Naive B cell (primary cell): Measurements from ENCODE around the gene CIRBP. TPM values are rescaled to one million over a fixed set of nuclear protein-coding genes. Genes with fewer than 3 reads are reported as not detected.
A peak's percentile ranks its signal among the peaks of the same experiment; 100 is the strongest.

Source experiments
- ATAC-seq, 2 donors: fragments of 150-1000 bp; cut with Tn5 transposase; 2 replicates each; pipeline ENCODE4 v1.10.0; 2021; ENCODE audit warnings: low read depth in 2 of 2, mild to moderate bottlenecking in 2 of 2, moderate library complexity in 2 of 2
- DNase-seq: peaks from one replicate; pipeline ENCODE4 v3.0.0; 2022
- H3K27ac Mint-ChIP-seq, 6 donors: one replicate each; pipeline ENCODE4 v1.8.0; 2020 to 2022; ENCODE audit warnings: mild to moderate bottlenecking in 6 of 6, mixed read lengths in 6 of 6, moderate library complexity in 5 of 6, inconsistent platforms in 2 of 6
- H3K27me3 Mint-ChIP-seq, 3 donors: one replicate each; pipeline ENCODE4 v1.8.0; 2021 to 2022; ENCODE audit warnings: mixed read lengths in 3 of 3, mild to moderate bottlenecking in 1 of 3
- H3K36me3 Mint-ChIP-seq, 2 donors: one replicate each; pipeline ENCODE4 v1.8.0; 2020 to 2022; ENCODE audit warnings: mixed read lengths in 2 of 2, inconsistent platforms in 1 of 2, mild to moderate bottlenecking in 1 of 2
- H3K4me1 Mint-ChIP-seq, 3 donors: one replicate each; pipeline ENCODE4 v1.8.0; 2020 to 2022; ENCODE audit warnings: mixed read lengths in 3 of 3, inconsistent platforms in 1 of 3, mild to moderate bottlenecking in 1 of 3, moderate library complexity in 1 of 3
- H3K4me3 Mint-ChIP-seq, 8 donors: one replicate each; pipeline ENCODE4 v1.8.0; 2020 to 2022; ENCODE audit warnings: mild to moderate bottlenecking in 8 of 8, mixed read lengths in 8 of 8, moderate library complexity in 8 of 8, inconsistent platforms in 2 of 8
- H3K9me3 Mint-ChIP-seq, 7 donors: one replicate each; pipeline ENCODE4 v1.8.0; 2020 to 2022; ENCODE audit warnings: mixed read lengths in 7 of 7, mild to moderate bottlenecking in 5 of 7, inconsistent platforms in 2 of 7, moderate library complexity in 1 of 7
- polyA plus RNA-seq, 6 donors: library from polyadenylated mRNA; unstranded; fragments of 300-500 nt; fragmentation: Illumina TruSeq; gene quantifications; one replicate each; pipeline ENCODE4 v1.2.3, GENCODE V29; 2021; ENCODE audit warnings: low read depth in 6 of 6

Gene CIRBP
- polyA plus RNA-seq, 6 donors from 2014 or later = 253 to 449 (median 334) TPM

GRCh38 chr19:1274081-1274851 lies 5.1 kb downstream of the CIRBP start:
- Mint-ChIP-seq H3K4me3 (peak overlapping the region; percentile 32 to 96 (median 74)), H3K27ac (peak overlapping the region; percentile 76 to 98 (median 91)), H3K4me1 (peaks cover 44 to 62% (median 57%) of the 10 kb centered on the region in 3 donors), H3K27me3 (no peaks in the 10 kb centered on the region), H3K9me3 (no peaks in the 10 kb centered on the region), H3K36me3 (peaks cover 0 to 5% of the 10 kb centered on the region in 2 donors)
- ATAC-seq (no peak), DNase-seq (no peak)

GRCh38 chr19:1274852-1275259 lies 5.7 kb downstream of the CIRBP start:
- peak overlapping the region in 6 of 8 donors; percentile 67 to 96 (median 73) for H3K4me3 Mint-ChIP-seq
- DNase-seq = no peak
- ATAC-seq = no peak
- no peaks in the 10 kb centered on the region for H3K9me3 Mint-ChIP-seq
- H3K27me3 Mint-ChIP-seq = no peaks in the 10 kb centered on the region
- peak overlapping the region in 3 of 6 donors; percentile 88 to 97 (median 89) for H3K27ac Mint-ChIP-seq
- H3K4me1 Mint-ChIP-seq = peaks cover 49 to 66% (median 59%) of the 10 kb centered on the region in 3 donors
- peaks cover 0 to 5% of the 10 kb centered on the region in 2 donors for H3K36me3 Mint-ChIP-seq

GRCh38 chr19:1275260-1275975 lies 6.3 kb downstream of the CIRBP start, which contains the start of gene FAM174C:
TSS of gene FAM174C (plus strand) at chr19:1275530. CDS start at chr19:1275550, 20 bp downstream.
- no peaks in the 10 kb centered on the region for H3K9me3 Mint-ChIP-seq
- H3K27ac Mint-ChIP-seq = peak within 1 kb of the TSS; percentile 93 to 99 (median 96)
- DNase-seq = peak; percentile 94
- ATAC-seq = peak; percentile 81
- peak within 1 kb of the TSS; percentile 79 to 96 (median 86) for H3K4me3 Mint-ChIP-seq
- peaks cover 0 to 5% of the 10 kb centered on the region in 2 donors for H3K36me3 Mint-ChIP-seq
- H3K27me3 Mint-ChIP-seq = no peaks in the 10 kb centered on the region
- peaks cover 49 to 66% (median 54%) of the 10 kb centered on the region in 3 donors for H3K4me1 Mint-ChIP-seq

GRCh38 chr19:1275976-1276627 lies 7.0 kb downstream of the CIRBP start:
- Mint-ChIP-seq H3K36me3 (peaks cover 0 to 5% of the 10 kb centered on the region in 2 donors), H3K4me1 (peaks cover 43 to 60% (median 47%) of the 10 kb centered on the region in 3 donors), H3K27me3 (no peaks in the 10 kb centered on the region), H3K27ac (peak overlapping the region; percentile 93 to 99 (median 96)), H3K9me3 (no peaks in the 10 kb centered on the region), H3K4me3 (peak overlapping the region; percentile 79 to 91 (median 86))
- ATAC-seq = no peak
- DNase-seq = no peak

- peaks cover 40 to 57% (median 43%) of the 10 kb centered on the region in 3 donors for H3K4me1 Mint-ChIP-seq
- ATAC-seq (no peak), DNase-seq (no peak)
- H3K27me3 Mint-ChIP-seq = peaks cover 0 to 2% (median 0%) of the 10 kb centered on the region in 3 donors
- peak overlapping the region; percentile 80 to 97 (median 94) for H3K27ac Mint-ChIP-seq
- peak overlapping the region; percentile 79 to 91 (median 86) for H3K4me3 Mint-ChIP-seq
- H3K36me3 Mint-ChIP-seq = peaks cover 0 to 5% of the 10 kb centered on the region in 2 donors
- no peaks in the 10 kb centered on the region for H3K9me3 Mint-ChIP-seq
Measured at GRCh38 chr19:1276628-1277022, 7.5 kb downstream of the CIRBP start.

- Mint-ChIP-seq H3K27me3 (peaks cover 0 to 5% (median 0%) of the 10 kb centered on the region in 3 donors), H3K27ac (peak overlapping the region in 4 of 6 donors; percentile 14 to 97 (median 88)), H3K4me1 (peaks cover 38 to 56% (median 41%) of the 10 kb centered on the region in 3 donors), H3K36me3 (peaks cover 0 to 5% of the 10 kb centered on the region in 2 donors), H3K4me3 (peak overlapping the region in 6 of 8 donors; percentile 79 to 89 (median 84)), H3K9me3 (no peaks in the 10 kb centered on the region)
- ATAC-seq = no peak
- DNase-seq = no peak
Measured at GRCh38 chr19:1277061-1277460, 7.9 kb downstream of the CIRBP start.

GRCh38 chr19:1278074-1278473 lies 8.9 kb downstream of the CIRBP start:
- peaks cover 0 to under 1% of the 10 kb centered on the region in 2 donors for H3K36me3 Mint-ChIP-seq
- H3K27ac Mint-ChIP-seq = peak overlapping the region in 2 of 6 donors; percentile 7 to 86
- peaks cover 33 to 50% (median 34%) of the 10 kb centered on the region in 3 donors for H3K4me1 Mint-ChIP-seq
- H3K27me3 Mint-ChIP-seq = peaks cover 0 to 9% (median 0%) of the 10 kb centered on the region in 3 donors
- no peaks in the 10 kb centered on the region for H3K9me3 Mint-ChIP-seq
- DNase-seq (no peak), ATAC-seq (no peak)
- H3K4me3 Mint-ChIP-seq = peak overlapping the region in 6 of 8 donors; percentile 12 to 72 (median 50)

GRCh38 chr19:1278713-1279660 lies 9.9 kb downstream of the CIRBP start:
- H3K4me3 Mint-ChIP-seq = peak overlapping the region in 3 of 8 donors; percentile 25 to 82 (median 60)

GRCh38 chr19:1279782-1280341 lies 10.7 kb downstream of the CIRBP start:
- H3K9me3 Mint-ChIP-seq = no peaks in the 10 kb centered on the region

More at GRCh38 chr19:1278713-1279660, 9.9 kb downstream of the CIRBP start:
- H3K36me3 Mint-ChIP-seq = no peaks in the 10 kb centered on the region
- peak overlapping the region in 3 of 6 donors; percentile 38 to 73 (median 49) for H3K27ac Mint-ChIP-seq
- peaks cover 25 to 41% (median 29%) of the 10 kb centered on the region in 3 donors for H3K4me1 Mint-ChIP-seq
- DNase-seq = no peak
- peaks cover 0 to 14% (median 1%) of the 10 kb centered on the region in 3 donors for H3K27me3 Mint-ChIP-seq
- H3K9me3 Mint-ChIP-seq = no peaks in the 10 kb centered on the region
- ATAC-seq = no peak

GRCh38 chr19:1280636-1281568 lies 11.8 kb downstream of the CIRBP start:
- H3K4me1 Mint-ChIP-seq = peaks cover 28 to 41% (median 30%) of the 10 kb centered on the region in 3 donors
- ATAC-seq = no peak
- peaks cover 11 to 28% (median 14%) of the 10 kb centered on the region in 3 donors for H3K27me3 Mint-ChIP-seq
- no peaks in the 10 kb centered on the region for H3K9me3 Mint-ChIP-seq
- H3K36me3 Mint-ChIP-seq = no peaks in the 10 kb centered on the region
- no peak overlapping the region for H3K4me3 Mint-ChIP-seq
- peak overlapping the region in 1 of 6 donors; percentile 49 for H3K27ac Mint-ChIP-seq
- no peak for DNase-seq

More at GRCh38 chr19:1279782-1280341, 10.7 kb downstream of the CIRBP start:
- Mint-ChIP-seq H3K27ac (peak overlapping the region; percentile 62 to 86 (median 70)), H3K27me3 (peaks cover 8 to 22% (median 10%) of the 10 kb centered on the region in 3 donors), H3K36me3 (no peaks in the 10 kb centered on the region), H3K4me3 (peak overlapping the region in 6 of 8 donors; percentile 32 to 83 (median 70)), H3K4me1 (peaks cover 24 to 41% (median 33%) of the 10 kb centered on the region in 3 donors)
- no peak for ATAC-seq
- peak; percentile 79 for DNase-seq
